ENCODE results near the gene COL17A1. TPM values are rescaled to one million over a fixed set of nuclear protein-coding genes. Genes with fewer than 3 reads are reported as not detected.

COL17A1 gene
- total and polyA plus RNA-seq, 9 of the 15 experiments (the other 6 are each of a cell fraction or from before 2014, with no cell fraction given) = not detected

GRCh38 chr10:104120903-104121484 lies 35.3 kb upstream of the COL17A1 start (continued):
- no peak for TF ChIP-seq CUX1 (CRISPR knock-in tag; IDR thresholded peaks at IDR 0.05)
- TF ChIP-seq ZMIZ1 (IDR thresholded peaks at IDR 0.05; ENCODE audit: low read depth in 2 of 2, low read length in 2 of 2) = no peak
- peak in 1 of 2 experiments; percentile 45 for TF ChIP-seq AFF1 (IDR thresholded peaks at IDR 0.05; ENCODE audit: low read depth in 1 of 2, partially characterized antibody in 2 of 2)
- no peak for TF ChIP-seq ZNF699 (CRISPR knock-in tag; IDR thresholded peaks at IDR 0.05; ENCODE audit: insufficient replicate concordance)
- no peak for TF ChIP-seq STAG1 (CRISPR knock-in tag; IDR thresholded peaks at IDR 0.05; ENCODE audit: borderline replicate concordance)
- no peak for TF ChIP-seq SAP30 (IDR thresholded peaks at IDR 0.05; ENCODE audit: borderline replicate concordance, insufficient read depth, low read depth, low read length, poor library complexity, severe bottlenecking)
- TF ChIP-seq BRF1 (IDR thresholded peaks at IDR 0.05; ENCODE audit: borderline replicate concordance, extremely low read depth, insufficient read length) = no peak
- no peak for TF ChIP-seq CBX2 (IDR thresholded peaks at IDR 0.05; ENCODE audit: insufficient read depth, low read length, poor library complexity, severe bottlenecking)
- TF ChIP-seq HOXB6 (CRISPR knock-in tag; IDR thresholded peaks at IDR 0.05; ENCODE audit: borderline replicate concordance) = no peak
- TF ChIP-seq RAD51 (IDR thresholded peaks at IDR 0.05; ENCODE audit: borderline replicate concordance, low read depth) = peak; percentile 75
- TF ChIP-seq KDM5B (IDR thresholded peaks at IDR 0.05; ENCODE audit: insufficient replicate concordance, low read depth, low read length) = peak; percentile 17
